Amniotic epithelial cell (primary cell): ENCODE data around the gene RMI2.

ENCODE experiments used
- DNase-seq: peaks from one replicate; pipeline ENCODE4 v3.0.0-alpha.2; 2010; ENCODE audit warnings: low read depth

RMI2 gene

DNA sequence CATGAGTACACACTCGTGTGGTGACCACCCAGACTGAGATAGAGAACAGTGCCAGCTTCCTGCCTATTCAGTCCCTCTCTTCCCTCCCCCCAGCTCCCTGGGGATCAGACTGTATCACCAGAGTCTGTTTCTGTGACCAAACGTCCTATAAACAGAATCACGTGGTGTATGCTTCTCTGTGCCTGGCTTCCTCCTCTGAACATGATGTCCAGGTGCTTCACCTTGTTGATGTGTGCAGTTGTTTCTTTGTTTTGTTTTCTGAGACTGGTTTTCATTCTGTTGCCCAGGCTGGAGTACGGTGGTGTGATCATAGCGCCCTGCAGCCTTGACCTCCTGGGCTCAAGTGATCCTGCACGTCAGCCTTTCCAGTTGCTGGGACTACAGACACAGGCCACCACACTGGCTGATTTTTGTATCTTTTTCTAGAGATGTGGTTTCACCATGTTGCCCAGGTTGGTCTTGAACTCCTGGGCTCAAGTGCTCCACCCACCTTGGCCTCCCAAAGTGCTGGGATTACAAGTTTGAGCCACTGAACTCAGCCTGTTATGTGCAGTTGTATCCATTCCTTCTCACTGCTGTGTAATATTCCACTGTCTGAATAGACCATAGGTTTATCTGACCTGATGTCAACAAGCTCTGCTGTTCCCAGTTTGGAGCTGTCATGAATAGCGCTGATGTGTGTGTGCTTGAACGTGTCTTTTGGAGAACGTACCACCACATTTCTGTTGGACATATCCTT, 35.2 kb upstream of the RMI2 start:
- no peak for DNase-seq

DNA sequence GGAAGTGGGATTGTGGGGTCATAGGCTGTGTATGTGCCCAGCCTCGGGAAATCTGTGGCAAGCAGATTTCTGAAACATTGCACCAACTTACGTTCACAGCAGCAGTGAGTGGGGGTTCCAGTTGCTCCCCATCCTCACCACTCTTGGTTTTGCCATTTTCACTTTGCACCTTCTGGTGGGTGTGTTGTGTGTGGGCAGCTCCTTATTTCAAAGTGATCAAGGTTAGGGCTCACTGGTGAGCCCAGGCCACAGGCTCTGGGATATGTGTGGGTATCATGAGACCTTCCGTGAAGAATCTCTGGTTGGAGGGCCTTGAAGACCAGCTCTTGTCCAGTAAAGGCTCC, 34.7 kb upstream of the RMI2 start:
- DNase-seq, result no peak

DNA sequence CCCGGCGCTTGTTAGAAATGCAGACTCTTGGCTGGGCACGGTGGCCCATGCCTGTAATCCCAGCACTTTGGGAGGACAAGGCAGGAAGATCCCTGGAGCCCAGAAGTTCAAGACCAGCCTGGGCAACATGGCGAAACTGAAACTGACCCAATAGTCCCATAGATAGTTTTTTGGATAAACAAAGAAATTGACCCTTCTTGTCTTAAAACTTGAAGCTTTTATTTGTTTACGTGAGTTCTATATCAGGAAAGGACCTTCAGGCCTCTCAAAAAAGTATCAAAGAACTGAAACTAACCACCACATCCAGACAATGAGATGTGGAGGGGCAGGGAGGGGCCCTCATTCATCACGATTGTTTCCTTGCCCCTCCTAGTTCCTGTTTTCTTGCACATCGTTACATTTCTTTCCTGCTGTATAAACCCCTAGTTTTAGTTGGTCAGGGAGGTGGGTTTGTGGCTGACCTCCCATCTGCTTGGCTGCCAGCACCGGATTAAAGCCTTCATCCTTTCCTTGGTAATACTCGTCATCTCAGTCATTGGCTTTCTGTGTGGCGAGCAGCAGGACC, 34.2 kb upstream of the RMI2 start:
- DNase-seq, result no peak

DNA sequence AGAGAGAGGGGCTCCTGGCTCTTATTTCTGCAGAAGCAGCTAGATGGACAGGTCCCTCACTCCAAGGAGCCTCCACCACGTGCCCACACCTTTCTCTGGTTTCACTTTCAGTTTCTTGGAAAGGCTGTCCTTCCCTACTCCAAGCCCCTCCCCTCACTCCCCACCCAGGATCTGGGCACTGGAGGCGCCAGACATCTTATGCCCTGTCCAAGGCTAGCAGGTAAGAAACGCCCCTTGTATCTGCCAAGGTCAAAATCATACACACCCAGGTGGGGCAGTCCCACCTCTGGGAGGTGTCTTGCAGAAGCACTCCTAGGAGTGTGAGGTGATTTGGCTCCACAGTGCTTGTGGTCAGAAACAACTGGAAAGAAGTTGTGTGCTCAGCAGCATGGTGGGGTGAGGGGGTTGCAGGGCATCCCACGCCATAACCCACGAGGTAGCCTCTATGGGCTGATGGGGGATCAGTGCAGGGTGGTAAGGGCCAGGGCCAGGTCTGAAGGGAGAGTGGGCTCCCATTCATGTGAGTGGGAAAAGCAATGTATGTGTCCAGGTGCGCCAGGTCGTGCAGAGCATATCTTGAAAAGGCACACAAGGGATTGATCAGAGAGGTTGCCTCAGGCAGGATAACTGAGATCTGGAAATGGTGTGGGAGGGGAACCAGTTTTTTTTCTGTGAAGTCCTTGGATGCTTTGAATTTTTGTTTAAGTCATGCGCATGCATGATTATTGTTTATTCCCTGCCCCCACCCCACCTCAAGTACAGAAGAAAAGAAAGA, 32.4 kb upstream of the RMI2 start:
- DNase-seq, result peak; percentile 64

DNA sequence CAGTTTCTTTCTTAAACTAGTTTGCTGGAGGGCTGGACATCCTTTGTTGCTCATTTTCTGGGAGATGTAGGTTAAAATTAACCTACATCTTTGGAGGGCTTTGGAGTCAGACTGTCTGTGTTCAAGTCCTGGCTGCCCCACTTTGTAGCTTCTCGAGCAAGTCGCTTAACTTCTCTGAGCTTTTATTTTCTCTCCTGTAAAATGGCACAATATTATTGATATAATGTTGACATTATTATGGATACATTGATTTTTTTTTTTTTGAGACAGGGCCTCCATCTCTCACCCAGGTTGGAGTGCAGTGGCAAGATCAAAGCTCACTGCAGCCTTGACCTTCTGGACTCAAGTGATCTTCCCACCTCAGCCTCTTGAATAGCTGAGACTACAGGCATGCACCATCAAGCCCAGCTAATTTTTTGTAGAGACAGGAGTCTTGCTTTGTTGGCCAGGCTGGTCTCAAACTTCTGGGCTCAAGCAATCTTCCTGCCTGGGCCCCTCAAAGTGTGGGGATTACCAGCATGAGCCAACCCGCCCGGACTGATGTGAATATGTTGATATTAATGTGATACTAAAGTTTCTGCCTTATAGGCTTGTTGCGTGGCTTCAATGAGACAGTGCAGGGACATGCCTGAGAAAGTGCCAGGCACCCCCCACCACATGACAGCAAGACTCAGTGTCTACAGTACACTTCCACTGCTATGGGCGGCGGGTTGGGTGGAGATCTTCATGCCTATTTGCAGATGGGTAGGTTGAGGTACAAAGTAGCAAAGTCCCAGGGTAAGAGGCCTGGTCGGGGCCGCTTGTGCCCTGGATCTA, 31.6 kb upstream of the RMI2 start:
- no peak for DNase-seq

DNA sequence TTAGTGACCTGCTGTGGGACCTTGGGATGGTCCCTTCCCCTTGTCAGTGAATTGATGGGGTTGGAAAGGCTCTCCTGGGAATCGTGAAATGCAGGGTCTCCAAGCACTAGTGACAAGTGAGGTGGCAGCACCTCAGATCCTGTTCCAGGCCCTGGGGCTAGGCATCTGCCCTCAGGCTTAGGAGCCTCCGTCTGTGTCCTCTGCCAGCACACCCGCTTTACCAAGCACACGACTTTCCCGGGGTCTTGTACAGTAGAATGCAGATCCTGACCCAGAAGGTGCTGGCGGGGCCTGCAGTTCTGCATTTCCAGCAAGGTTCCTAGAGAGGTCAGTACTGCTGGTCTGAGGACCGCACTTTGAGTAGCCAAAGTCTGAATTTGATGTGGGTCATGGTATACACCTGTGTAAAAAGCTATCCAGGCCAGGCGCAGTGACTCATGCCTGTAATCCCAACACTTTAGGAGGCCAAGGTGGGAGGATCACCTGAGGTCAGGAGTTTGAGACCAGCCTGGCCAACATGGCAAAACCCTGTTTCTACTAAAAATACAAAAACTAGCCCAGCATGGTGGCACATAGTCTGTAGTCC, 30.9 kb upstream of the RMI2 start:
- DNase-seq, result no peak

DNA sequence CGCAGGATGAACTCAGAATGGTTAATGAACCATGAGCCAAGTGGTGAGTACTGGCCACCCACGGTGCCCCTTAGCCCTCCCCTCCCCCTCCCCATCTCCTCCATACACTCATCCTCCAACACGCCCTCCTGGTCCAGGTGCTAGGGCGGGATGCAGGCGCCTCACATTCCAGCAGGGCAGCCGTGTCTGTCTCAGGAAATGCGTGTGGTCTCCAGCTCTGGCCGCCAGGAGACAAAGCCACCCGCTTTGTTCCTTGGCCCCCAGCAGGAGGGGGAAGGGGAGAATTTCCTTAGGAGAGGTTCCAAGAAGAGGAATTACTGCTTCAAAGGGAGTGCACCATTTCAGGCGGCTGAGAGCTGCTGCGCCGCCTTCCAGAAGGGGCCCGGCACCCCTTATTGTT, 29.7 kb upstream of the RMI2 start:
- peak; percentile 48 for DNase-seq

DNA sequence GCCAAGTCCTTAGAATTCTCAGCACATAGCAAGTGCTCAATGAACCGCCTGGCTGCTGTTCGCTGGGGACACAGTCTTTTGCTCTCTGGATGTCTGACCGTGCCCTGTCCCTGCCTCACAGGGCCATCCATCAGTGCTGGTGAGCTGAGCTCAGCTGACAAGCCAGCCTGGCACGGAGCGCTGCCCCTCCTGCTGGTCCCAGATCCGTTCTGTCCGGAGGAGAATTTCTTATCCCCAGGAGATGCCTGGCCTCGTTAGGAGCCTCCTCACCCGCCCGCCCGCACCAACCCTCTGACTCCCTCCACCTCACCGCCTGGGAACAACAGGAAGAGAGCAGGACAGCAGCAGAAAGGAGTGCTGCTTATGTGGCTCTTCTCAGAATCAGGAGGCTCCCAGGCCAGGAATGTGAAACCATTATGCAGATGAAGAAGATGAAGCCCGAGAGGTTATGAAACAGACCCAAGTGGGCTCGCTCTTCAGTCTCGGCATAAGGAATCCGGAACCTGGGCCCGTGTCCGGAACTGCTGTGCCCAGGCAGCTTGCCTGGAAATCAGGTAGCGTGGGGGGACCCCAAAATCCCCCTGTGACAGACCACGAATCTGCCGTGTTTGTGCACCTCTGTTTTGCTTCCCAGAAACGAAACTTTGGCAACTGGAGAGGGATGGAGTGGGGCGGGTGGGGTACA, 28.8 kb upstream of the RMI2 start:
- no peak for DNase-seq

DNA sequence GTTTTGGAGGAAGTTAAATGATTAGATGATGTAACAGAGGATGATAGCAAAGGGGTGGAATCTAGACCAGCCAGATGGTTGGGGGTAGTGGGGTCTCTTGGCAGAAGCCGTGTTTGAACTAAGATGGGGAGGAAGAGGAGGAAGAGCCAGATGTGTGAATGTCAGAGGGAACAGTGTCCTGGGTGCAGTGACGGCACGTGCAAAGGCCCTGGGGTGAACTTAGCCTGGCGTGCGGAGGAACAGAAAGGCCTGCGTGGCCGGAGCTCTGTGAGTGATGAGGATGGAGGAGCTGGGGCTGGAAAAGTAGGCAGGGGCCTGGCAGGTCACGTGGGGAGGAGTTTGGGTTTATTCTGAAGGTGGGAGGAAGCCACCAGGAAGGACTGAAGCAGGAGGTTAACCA, 26.4 kb upstream of the RMI2 start:
- no peak for DNase-seq

DNA sequence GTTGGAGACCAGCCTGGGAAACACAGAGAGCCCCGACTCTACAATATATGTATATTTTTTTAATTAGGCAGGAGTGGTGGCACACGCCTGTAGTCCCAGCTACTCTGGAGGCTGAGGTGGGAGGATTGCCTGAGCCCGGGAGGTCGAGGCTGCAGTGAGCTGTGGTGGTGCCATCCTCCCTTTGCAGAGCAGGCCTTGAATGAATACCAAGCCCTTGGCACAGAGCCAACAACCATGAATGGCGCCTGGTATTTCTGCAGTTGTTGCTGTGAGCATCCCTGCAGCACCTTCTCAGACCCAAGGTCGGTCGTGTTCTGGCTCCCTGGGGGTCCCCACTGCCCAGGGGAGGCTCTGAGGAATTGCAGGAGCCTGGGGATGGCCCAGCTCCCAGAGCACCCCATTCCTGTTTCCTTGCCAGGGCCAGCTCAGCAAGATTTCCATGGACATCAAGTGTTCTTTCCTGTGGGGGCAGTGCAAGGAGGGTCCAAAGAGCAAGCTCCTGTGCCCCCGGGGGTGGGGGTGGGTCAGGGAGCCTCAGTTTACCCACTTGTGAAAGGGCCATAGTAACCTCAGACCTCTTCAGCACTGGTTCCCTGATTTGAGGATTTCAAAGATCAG, 25.6 kb upstream of the RMI2 start:
- peak; percentile 38 for DNase-seq

DNA sequence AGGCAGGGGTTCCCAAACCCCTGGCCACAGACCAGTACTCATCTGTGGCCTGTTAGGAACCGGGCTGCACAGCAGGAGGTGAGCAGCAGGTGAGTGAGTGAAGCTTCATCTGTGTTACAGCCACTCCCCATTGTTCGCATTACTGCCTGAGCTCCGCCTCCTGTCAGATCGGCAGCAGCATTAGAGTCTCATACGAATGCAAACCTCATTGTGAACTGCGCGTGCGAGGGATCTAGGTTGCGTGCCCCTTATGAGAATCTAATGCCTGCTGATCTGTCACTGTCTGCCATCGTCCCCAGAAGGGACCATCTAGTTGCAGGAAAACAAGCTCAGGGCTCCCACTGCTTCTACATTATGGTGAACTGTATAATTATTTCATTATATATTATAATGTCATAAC, 25.1 kb upstream of the RMI2 start:
- no peak for DNase-seq

DNA sequence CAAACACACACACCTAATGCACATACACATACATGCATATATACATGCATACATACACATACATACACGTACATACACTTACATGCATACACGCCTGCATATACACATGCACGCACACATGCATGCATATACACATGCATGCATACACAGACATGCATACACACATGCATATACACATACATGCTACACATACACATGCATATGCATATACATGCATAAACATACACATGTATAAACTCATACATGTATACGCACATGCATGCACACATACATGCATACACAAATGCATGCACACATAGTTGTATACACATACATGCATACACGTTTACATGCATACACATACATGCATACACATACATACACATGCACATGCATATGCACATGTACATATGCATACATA, 23.6 kb upstream of the RMI2 start:
- no peak for DNase-seq

DNA sequence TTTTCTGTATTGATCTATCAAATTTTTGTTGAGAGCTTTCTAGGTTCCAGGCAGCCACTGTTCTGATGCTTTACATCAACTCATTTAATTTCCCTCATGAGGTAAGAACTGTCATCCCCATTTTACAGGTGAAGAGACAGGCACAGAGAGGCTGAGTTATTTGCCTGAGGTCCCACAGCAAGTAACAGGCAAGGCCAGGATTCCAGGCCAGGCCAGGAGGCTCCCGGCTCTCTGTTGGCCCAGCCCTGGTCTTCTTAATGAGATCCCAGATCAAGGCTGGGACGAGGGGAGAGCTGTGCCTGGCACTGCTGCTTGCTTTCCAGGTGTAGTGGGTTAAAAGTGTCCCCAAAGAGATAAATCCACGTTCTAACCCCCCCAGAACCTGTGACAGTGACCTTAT, 22.4 kb upstream of the RMI2 start:
- no peak for DNase-seq

DNA sequence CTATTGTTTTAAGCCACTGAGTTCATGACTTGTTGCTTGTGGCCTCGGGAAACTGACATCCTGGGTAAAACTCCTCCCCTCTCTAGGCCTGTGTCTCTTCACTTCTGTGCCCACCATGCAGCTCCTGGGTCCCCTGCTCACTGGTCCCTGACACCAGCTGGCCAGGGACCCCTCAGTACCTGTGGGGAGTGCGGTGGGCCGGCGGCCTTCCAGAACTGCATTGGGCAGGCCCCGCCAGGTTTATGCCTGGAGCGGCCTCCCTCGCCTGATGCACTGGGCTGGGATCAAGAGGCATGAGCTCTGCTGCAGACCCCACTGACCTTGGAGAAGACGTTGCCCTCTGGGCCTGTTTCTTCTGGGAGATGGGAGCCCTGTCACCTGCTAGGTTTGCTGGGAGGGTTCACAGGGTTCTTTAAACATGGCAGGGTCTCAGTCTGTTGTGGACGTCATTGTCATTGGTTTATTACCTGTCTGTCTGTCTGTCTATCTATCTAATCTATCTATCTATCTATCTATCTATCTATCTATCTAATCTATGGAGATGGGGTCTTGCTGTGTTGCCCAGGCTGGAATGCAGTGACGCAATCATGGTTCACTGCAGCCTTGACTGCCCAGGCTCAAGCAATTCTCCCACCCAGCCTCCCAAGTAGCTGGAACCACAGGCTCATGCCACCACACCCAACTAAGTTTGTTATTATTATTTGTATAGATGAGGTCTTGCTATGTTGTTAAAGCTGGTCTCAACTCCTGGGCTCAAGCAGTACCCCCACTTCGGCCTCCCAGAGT, 21.5 kb upstream of the RMI2 start:
- no peak for DNase-seq

DNA sequence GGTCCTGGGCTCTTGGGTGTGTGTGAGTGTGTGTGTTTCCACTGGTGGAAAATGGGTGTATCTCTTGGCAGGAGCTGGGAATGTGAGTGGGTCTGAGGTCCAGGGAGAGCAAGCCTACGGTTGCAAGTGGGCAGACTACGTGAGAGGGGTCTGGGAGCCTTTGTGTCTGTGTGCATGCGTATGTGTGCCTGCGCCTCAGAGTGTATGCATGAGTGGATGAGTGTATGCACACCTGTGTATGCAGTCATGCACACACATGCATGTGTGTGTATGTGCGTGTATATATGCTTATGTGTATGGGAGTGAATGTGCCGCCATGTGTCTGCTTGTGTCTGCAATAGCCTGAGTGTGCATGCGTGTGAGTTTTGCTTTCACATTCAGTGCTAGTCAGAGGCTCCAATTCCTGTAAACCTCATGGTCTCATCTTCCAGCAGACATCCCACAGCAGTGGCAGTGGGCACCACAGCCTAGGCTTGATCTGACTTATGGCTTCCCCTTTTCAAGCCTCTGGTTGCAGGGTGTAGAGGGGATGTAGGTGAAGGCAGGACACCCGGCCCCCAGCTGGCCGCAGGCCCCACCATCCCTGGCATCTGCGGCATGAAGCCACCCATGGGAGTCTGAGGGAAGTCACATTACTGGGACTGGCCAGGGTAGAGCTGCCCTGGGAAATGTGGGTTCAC, 19.7 kb upstream of the RMI2 start:
- no peak for DNase-seq

DNA sequence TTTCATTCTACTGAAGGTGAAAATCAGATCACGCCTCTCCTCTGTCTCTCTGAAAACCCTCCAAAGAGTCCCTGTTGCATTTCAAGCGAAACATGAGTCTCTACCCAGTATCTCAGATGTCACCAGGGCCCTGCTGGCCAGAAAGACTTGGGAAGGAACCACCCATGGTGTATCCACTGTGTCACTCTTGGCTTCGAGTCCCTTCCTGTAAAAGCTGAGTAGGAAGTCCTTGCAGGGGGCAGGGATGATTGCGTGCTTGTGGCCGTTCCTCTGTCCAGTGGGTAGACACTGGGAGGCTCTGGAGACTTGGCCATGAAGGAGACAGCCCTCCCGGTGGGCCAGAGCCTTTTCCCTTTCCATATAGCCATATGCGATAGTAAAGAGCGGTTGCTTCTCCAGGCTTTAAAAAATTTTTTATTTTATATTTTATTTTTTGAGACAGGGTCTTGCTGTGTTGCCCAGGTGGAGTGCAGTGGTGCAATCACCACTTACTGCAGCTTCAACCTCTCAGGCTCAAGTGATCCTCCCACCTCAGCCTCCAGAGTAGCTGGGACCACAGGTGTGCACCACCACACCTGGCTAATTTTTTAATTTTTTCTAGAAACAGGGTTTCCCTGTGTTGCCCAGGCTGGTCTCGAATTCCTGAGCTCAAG, 19.0 kb upstream of the RMI2 start:
- no peak for DNase-seq

DNA sequence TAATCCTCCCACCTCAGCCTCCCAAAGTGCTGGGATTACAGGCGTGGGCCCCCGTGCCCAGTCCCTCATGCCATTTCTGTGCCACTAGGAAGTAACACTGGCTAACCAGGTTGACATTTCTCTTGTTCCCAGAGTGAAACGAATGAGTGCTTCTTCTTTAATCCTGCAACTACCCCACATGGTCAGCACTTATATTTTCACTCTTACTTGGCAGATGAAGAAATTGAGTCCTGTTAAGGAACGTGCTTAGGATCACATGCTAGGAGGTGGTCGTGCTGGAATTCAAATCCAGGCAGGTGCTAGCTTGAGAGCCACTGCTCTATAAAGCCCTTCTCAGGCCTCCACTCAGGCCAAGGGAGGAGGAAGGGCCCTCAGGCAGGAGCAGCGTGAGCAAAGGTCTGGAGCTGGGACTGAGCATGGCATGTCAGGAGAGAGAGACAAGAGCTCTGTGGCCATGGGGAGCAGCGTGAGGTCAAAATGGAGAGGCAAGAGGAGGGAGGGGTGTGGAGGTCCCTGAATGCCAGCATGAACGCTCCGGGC, 18.5 kb upstream of the RMI2 start:
- DNase-seq, result no peak

DNA sequence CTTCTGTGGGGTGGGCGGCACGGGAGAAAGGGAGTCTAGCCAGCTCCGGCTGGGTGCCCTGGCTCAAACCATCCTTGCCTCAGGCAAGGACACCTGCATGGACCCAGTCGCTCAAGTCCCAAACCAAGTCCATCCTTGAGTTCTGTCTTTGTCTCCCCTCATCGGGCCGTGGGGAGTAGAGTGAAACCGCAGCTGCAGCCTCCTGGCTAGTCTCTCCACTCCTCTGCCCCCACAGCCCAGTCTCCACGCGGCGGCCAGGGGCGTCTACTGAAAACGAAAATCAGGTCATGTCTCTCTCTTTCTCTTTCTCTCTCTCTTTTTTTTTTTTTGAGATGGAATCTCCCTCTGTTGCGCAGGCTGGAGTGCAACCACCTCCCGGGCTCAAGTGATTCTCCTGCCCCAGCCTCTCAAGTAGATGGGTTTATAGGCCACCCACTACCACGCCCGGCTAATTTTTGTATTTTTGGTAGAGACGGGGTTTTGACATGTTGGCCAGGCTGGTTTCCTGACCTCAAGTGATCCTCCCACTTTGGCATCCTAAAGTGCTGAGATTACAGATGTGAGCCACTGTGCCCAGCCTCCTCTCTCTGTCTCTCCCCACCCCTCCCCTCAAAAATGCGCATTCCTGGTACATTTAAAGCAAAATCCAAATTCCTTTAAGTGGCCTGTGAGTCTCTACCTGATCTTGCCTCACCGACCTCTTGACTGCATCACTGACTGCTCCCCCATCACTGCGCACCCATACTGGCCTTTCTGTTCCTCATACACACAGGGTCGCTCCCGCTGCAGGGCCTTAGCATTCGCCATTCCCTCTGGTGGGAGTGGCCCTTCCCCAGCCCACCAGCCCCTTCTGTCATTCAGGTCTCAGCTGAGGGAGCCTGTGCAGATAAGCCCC, 17.7 kb upstream of the RMI2 start:
- DNase-seq, result no peak
